ENCODE measurements around the gene UBE2O. TPM values are rescaled to one million over a fixed set of nuclear protein-coding genes. Genes with fewer than 3 reads are reported as not detected.

Gene UBE2O
- total RNA-seq, 1 experiment from 2014 or later: 52.6 TPM

- H2BK15ac ChIP-seq (ENCODE audit: low read depth, low read length): no peak overlapping the region
- no peak overlapping the region for H3K14ac ChIP-seq (ENCODE audit: insufficient read depth, low read length)
- H3K27me3 Mint-ChIP-seq (ENCODE audit: low read depth): no peaks in the 10 kb centered on the region; the same call in none of the 2 replicates
- H3K9me3 ChIP-seq (ENCODE audit: control insufficient read depth, low read depth, low read length): no peaks in the 10 kb centered on the region
- no peak overlapping the region for H3T11ph ChIP-seq (ENCODE audit: low read length)
- H3K18ac ChIP-seq (ENCODE audit: insufficient read length, low read depth, low read length): no peak overlapping the region
- no peak overlapping the region for H2BK5ac ChIP-seq (ENCODE audit: insufficient read length, low read length)
- H4K20me1 ChIP-seq (ENCODE audit: control insufficient read depth, insufficient read depth, insufficient read length): no peaks in the 10 kb centered on the region
- H3K27ac Mint-ChIP-seq: no peak overlapping the region
- H3K4ac ChIP-seq (ENCODE audit: low read depth, low read length): no peak overlapping the region
- H3K79me2 ChIP-seq (ENCODE audit: insufficient read depth, low read length): no peaks in the 10 kb centered on the region
- no peaks in the 10 kb centered on the region for H3K23me2 ChIP-seq (ENCODE audit: insufficient read length, low read depth, low read length, poor library complexity, severe bottlenecking)
- H4K5ac ChIP-seq (ENCODE audit: insufficient read length, low read depth, low read length): no peak overlapping the region
- no peaks in the 10 kb centered on the region for H3K36me3 Mint-ChIP-seq (ENCODE audit: insufficient read depth in 1 of 3, low read depth in 3 of 3)
- no peaks in the 10 kb centered on the region; a peak in 1 of 5 replicates for H3K9me3 Mint-ChIP-seq
- no peak overlapping the region for H2AK5ac ChIP-seq (ENCODE audit: insufficient read length, low read length)
- H2BK12ac ChIP-seq (ENCODE audit: insufficient read length, low read depth, low read length): no peak overlapping the region
- H3K27me3 ChIP-seq (ENCODE audit: insufficient read depth, low read length): no peaks in the 10 kb centered on the region
- no peaks in the 10 kb centered on the region for H3K79me1 ChIP-seq (ENCODE audit: insufficient read depth, low read depth, low read length, poor library complexity, severe bottlenecking)
- H3K4me1 ChIP-seq (ENCODE audit: insufficient read depth, low read length): no peaks in the 10 kb centered on the region
- H2AFZ ChIP-seq (ENCODE audit: low read length): no peak overlapping the region
- WGBS (ENCODE audit: extremely low coverage, insufficient read length, low lambda C conversion rate): no CpG with 5 or more reads among the region's 16 CpGs
- H3K4me2 ChIP-seq (ENCODE audit: insufficient read depth, insufficient read length, low read length): no peak overlapping the region
- no peak overlapping the region for H3K4me3 Mint-ChIP-seq
- no peak overlapping the region for H4K8ac ChIP-seq (replicated peaks; ENCODE audit: insufficient read length, low read depth, low read length)
- H3K27ac ChIP-seq (ENCODE audit: insufficient read length, low read depth, low read length): no peak overlapping the region
- H3K56ac ChIP-seq (ENCODE audit: insufficient read length, low read depth, low read length): no peak overlapping the region
- no peak overlapping the region for H2BK20ac ChIP-seq (ENCODE audit: low read depth, low read length, poor library complexity, severe bottlenecking)
- H3K23ac ChIP-seq (ENCODE audit: insufficient read length, low read depth, low read length): no peak overlapping the region
- no peak overlapping the region for H2BK120ac ChIP-seq (ENCODE audit: low read depth, low read length, poor library complexity, severe bottlenecking)
- H3K9ac ChIP-seq (ENCODE audit: extremely low read depth, insufficient read length, low read length): no peak overlapping the region
- H3K4me1 Mint-ChIP-seq: peaks cover 11 to 21% of the 10 kb centered on the region in 2 experiments
- TF ChIP-seq CTCF (conservative IDR thresholded peaks at IDR 0.05): no peak
- DNase-seq: no peak
- H4K91ac ChIP-seq (ENCODE audit: insufficient read length, low read depth, low read length): no peak overlapping the region
These were observed 81.0 kb downstream of the UBE2O start for GRCh38 chr17:76371656-76372628.
